Upper lobe of right lung (tissue), 1 donor: ENCODE measurements around the gene SVBP. TPM values are rescaled to one million over a fixed set of nuclear protein-coding genes. Genes with fewer than 3 reads are reported as not detected.

Experiments
- ATAC-seq: fragments of 200-7000 bp; cut with Tn5 transposase; one replicate; pipeline ENCODE4 v1.9.1; 2020; ENCODE audit warnings: mild to moderate bottlenecking, moderate library complexity
- DNase-seq: peaks from one replicate; pipeline ENCODE4 v3.0.0-alpha.2; 2020
- H3K27ac ChIP-seq: fragments of 200-600 bp; one replicate; pipeline ENCODE4 v1.8.0; 2022
- H3K27me3 ChIP-seq: fragments of 200-600 bp; one replicate; pipeline ENCODE4 v1.8.0; 2022; ENCODE audit warnings: mild to moderate bottlenecking
- H3K36me3 ChIP-seq: fragments of 200-600 bp; one replicate; pipeline ENCODE4 v1.8.0; 2022
- H3K4me1 ChIP-seq: fragments of 200-600 bp; one replicate; pipeline ENCODE4 v1.8.0; 2022
- H3K4me3 ChIP-seq: fragments of 200-600 bp; one replicate; pipeline ENCODE4 v1.8.0; 2022; ENCODE audit warnings: mild to moderate bottlenecking
- H3K9me3 ChIP-seq: fragments of 200-600 bp; one replicate; pipeline ENCODE4 v1.8.0; 2022
- CTCF ChIP-seq: fragments of 200-600 bp; IDR thresholded peaks from one replicate; pipeline ENCODE4 v1.8.0; 2022; ENCODE audit warnings: antibody characterized with exemption
- intact Hi-C: fragments of 100-400 bp; cut with DNase I; formaldehyde crosslinking; loops from one replicate; pipeline ENCODE4 v1.11.0; 2022
- total RNA-seq: library from RNA; stranded (reverse); fragmentation: NEBNext Ultra II Directional; extraction: Animal tissue kit (Norgen Biotek cat#: 25700); gene quantifications from one replicate; pipeline ENCODE4 v1.2.1, GENCODE V29; 2021
- donor health status: DM: no; HTN: yes; CAD: no; lungs with severe emphysema.

The SVBP gene
- total RNA-seq, 1 donor from 2014 or later, result 19.4 TPM

- H3K36me3 ChIP-seq, result no peaks in the 10 kb centered on the region
- DNase-seq (no peak), ATAC-seq (no peak)
- no peak overlapping the region for H3K27ac ChIP-seq
- intact Hi-C loops, result no loop called here
- H3K4me1 ChIP-seq, result peaks cover 16% of the 10 kb centered on the region
- H3K9me3 ChIP-seq, result no peaks in the 10 kb centered on the region
- H3K27me3 ChIP-seq, result no peaks in the 10 kb centered on the region
- no peak overlapping the region for H3K4me3 ChIP-seq
- no peak for TF ChIP-seq CTCF
These were observed 28.0 kb upstream of the SVBP start for GRCh38 chr1:42845193-42845592.

GRCh38 chr1:42844592-42845140 lies 27.5 kb upstream of the SVBP start:
- H3K4me3 ChIP-seq, result no peak overlapping the region
- intact Hi-C loops, result no loop called here
- H3K9me3 ChIP-seq, result no peaks in the 10 kb centered on the region
- TF ChIP-seq CTCF, result no peak
- H3K27me3 ChIP-seq, result no peaks in the 10 kb centered on the region
- H3K36me3 ChIP-seq, result no peaks in the 10 kb centered on the region
- no peak overlapping the region for H3K27ac ChIP-seq
- peaks cover 16% of the 10 kb centered on the region for H3K4me1 ChIP-seq
- ATAC-seq, result no peak
- DNase-seq, result no peak

DNA sequence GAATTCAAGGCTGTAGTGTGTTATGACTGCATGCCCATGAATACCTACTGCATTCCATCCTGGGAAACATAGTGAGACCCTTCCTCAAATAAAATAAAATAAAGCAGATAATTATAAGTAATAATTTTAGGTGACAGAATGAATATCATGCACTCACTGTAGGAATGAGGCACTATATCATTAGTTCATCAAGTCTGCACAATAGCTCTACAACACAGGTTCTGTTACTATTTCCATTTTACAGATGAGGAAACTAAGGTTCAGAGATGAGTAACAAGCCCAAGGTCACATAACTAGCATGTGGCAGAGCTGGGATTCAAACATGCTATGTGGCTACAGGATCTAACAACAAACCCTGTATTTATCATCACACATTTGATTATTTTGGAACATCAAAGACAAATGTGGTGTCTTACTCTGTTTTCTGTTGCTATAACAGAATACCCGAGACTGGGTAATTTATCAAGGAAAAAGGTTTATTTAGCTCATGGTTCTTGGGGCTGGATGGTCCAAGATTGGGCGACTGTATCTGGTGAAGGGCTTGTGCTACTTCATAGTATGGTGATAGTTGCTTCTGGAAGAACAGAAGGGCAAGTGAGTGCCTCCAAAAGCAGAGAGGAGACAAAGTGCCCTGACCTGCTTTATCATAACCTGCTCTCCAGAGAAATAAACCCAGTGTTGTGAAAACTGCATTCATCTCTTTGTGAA lies 24.4 kb upstream of the SVBP start:
- H3K4me3 ChIP-seq, result no peak overlapping the region
- intact Hi-C loops, result no loop called here
- TF ChIP-seq CTCF, result no peak
- DNase-seq (no peak), ATAC-seq (no peak)
- no peaks in the 10 kb centered on the region for H3K27me3 ChIP-seq
- no peak overlapping the region for H3K27ac ChIP-seq
- H3K4me1 ChIP-seq, result peaks cover 7% of the 10 kb centered on the region
- no peaks in the 10 kb centered on the region for H3K9me3 ChIP-seq
- no peaks in the 10 kb centered on the region for H3K36me3 ChIP-seq

GRCh38 chr1:42841010-42841409 lies 23.8 kb upstream of the SVBP start:
- TF ChIP-seq CTCF, result no peak
- DNase-seq, result no peak

GRCh38 chr1:42838482-42839190 lies 21.4 kb upstream of the SVBP start:
- Histone ChIP-seq H3K4me1 (no peaks in the 10 kb centered on the region), H3K27me3 (no peaks in the 10 kb centered on the region), H3K27ac (peak overlapping the region; percentile 39), H3K9me3 (no peaks in the 10 kb centered on the region), H3K36me3 (no peaks in the 10 kb centered on the region), H3K4me3 (no peak overlapping the region)
- intact Hi-C loops, result no loop called here
- TF ChIP-seq CTCF, result no peak
- DNase-seq, result no peak
- peak; percentile 84 for ATAC-seq

More at GRCh38 chr1:42841010-42841409, 23.8 kb upstream of the SVBP start:
- Histone ChIP-seq H3K27me3 (no peaks in the 10 kb centered on the region), H3K4me1 (peaks cover 6% of the 10 kb centered on the region), H3K36me3 (no peaks in the 10 kb centered on the region), H3K4me3 (no peak overlapping the region), H3K9me3 (no peaks in the 10 kb centered on the region), H3K27ac (no peak overlapping the region)
- intact Hi-C loops, result no loop called here
- no peak for ATAC-seq
